ENCODE measurements around the gene MRPL55. TPM values are rescaled to one million over a fixed set of nuclear protein-coding genes. Genes with fewer than 3 reads are reported as not detected.

The MRPL55 gene
- total and polyA plus RNA-seq, 4 donors: 44.4 to 137 (median 73.3) TPM

- Histone ChIP-seq H3K9ac (ENCODE audit: insufficient read depth in 1 of 2, low read length in 2 of 2) (peak overlapping the region; percentile 37 to 74), H3K27ac (ENCODE audit: low read depth in 1 of 2, low read length in 1 of 2) (peak overlapping the region; percentile 17 to 83), H3K27me3 (ENCODE audit: control insufficient read depth in 3 of 3, insufficient read depth in 3 of 3, low read length in 2 of 3) (no peaks in the 10 kb centered on the region), H3K9me3 (ENCODE audit: control insufficient read depth in 4 of 4, insufficient read depth in 3 of 4, low read length in 3 of 4) (no peaks in the 10 kb centered on the region), H3K4me1 (ENCODE audit: control insufficient read depth in 5 of 5, insufficient read depth in 5 of 5, low read length in 5 of 5) (peaks cover 16 to 34% (median 23%) of the 10 kb centered on the region in 5 donors), H3K36me3 (ENCODE audit: control insufficient read depth in 4 of 4, insufficient read depth in 4 of 4, low read length in 4 of 4) (peaks cover 0 to 9% (median 0%) of the 10 kb centered on the region in 4 donors), H3K4me3 (peak overlapping the region; percentile 75)
- WGBS, 2 donors: 13 to 16% methylated on average over 27 to 31 of the region's 31 CpGs
- no peak for TF ChIP-seq CTCF (IDR thresholded peaks at IDR 0.05; ENCODE audit: control extremely low read depth, extremely low read depth)
- DNase-seq (peak in 1 of 3 donors; percentile 16), ATAC-seq (ENCODE audit: insufficient read depth, low FRiP score) (peak; percentile 2)
Observed at GRCh38 chr1:228081578-228082213, 27.4 kb downstream of the MRPL55 start.

GRCh38 chr1:228081144-228081543, 28.0 kb downstream of the MRPL55 start:
- Histone ChIP-seq H3K4me1 (ENCODE audit: control insufficient read depth in 5 of 5, insufficient read depth in 5 of 5, low read length in 5 of 5) (peaks cover 13 to 34% (median 20%) of the 10 kb centered on the region in 5 donors), H3K36me3 (ENCODE audit: control insufficient read depth in 4 of 4, insufficient read depth in 4 of 4, low read length in 4 of 4) (peaks cover 0 to 9% (median 0%) of the 10 kb centered on the region in 4 donors), H3K9ac (ENCODE audit: insufficient read depth in 1 of 2, low read length in 2 of 2) (no peak overlapping the region), H3K4me3 (no peak overlapping the region), H3K9me3 (ENCODE audit: control insufficient read depth in 4 of 4, insufficient read depth in 3 of 4, low read length in 3 of 4) (no peaks in the 10 kb centered on the region), H3K27ac (ENCODE audit: low read depth in 1 of 2, low read length in 1 of 2) (no peak overlapping the region), H3K27me3 (ENCODE audit: control insufficient read depth in 3 of 3, insufficient read depth in 3 of 3, low read length in 2 of 3) (no peaks in the 10 kb centered on the region)
- no peak for TF ChIP-seq CTCF (IDR thresholded peaks at IDR 0.05; ENCODE audit: control extremely low read depth, extremely low read depth)
- DNase-seq: no peak
- ATAC-seq (ENCODE audit: insufficient read depth, low FRiP score): no peak
- WGBS, 2 donors: 84 to 92% methylated on average over 7 of the region's 7 CpGs

- Histone ChIP-seq H3K36me3 (ENCODE audit: control insufficient read depth in 4 of 4, insufficient read depth in 4 of 4, low read length in 4 of 4) (peaks cover 0 to 9% (median 0%) of the 10 kb centered on the region in 4 donors), H3K9ac (ENCODE audit: insufficient read depth in 1 of 2, low read length in 2 of 2) (no peak overlapping the region), H3K27ac (ENCODE audit: low read depth in 1 of 2, low read length in 1 of 2) (no peak overlapping the region), H3K9me3 (ENCODE audit: control insufficient read depth in 4 of 4, insufficient read depth in 3 of 4, low read length in 3 of 4) (no peaks in the 10 kb centered on the region), H3K4me1 (ENCODE audit: control insufficient read depth in 5 of 5, insufficient read depth in 5 of 5, low read length in 5 of 5) (peaks cover under 1 to 20% (median 7%) of the 10 kb centered on the region in 5 donors), H3K4me3 (no peak overlapping the region), H3K27me3 (ENCODE audit: control insufficient read depth in 3 of 3, insufficient read depth in 3 of 3, low read length in 2 of 3) (no peaks in the 10 kb centered on the region)
- 92 to 95% methylated on average over 7 of the region's 7 CpGs for WGBS, 2 donors
- DNase-seq: no peak
- no peak for ATAC-seq (ENCODE audit: insufficient read depth, low FRiP score)
- no peak for TF ChIP-seq CTCF (IDR thresholded peaks at IDR 0.05; ENCODE audit: control extremely low read depth, extremely low read depth)
Observed at GRCh38 chr1:228079601-228080263, 29.4 kb downstream of the MRPL55 start.
